NCI-H446 treated with DMSO at 0.1 percent for 48 hours (cell line): ENCODE data around the gene NXPE3.

ENCODE experiments used
- DNase-seq: peaks from one replicate; lab custom pipeline; 2025; lab: John Stamatoyannopoulos, UW

The NXPE3 gene

GRCh38 chr3:101829437-101829830 is 50.4 kb downstream of the NXPE3 start:
- DNase-seq: no peak

GRCh38 chr3:101829874-101830273 is 50.9 kb downstream of the NXPE3 start:
- no peak for DNase-seq

- DNase-seq: no peak
Measured at GRCh38 chr3:101833446-101833974, 54.5 kb downstream of the NXPE3 start.

GRCh38 chr3:101835676-101836075 is 56.7 kb downstream of the NXPE3 start:
- DNase-seq: no peak

- DNase-seq: no peak
Measured at GRCh38 chr3:101836160-101836559, 57.1 kb downstream of the NXPE3 start.

- peak; percentile 28 for DNase-seq
Measured at GRCh38 chr3:101836652-101837598, 57.9 kb downstream of the NXPE3 start.

GRCh38 chr3:101838691-101839090 is 59.7 kb downstream of the NXPE3 start:
- DNase-seq: no peak

GRCh38 chr3:101840066-101840465 is 61.1 kb downstream of the NXPE3 start:
- DNase-seq: no peak

- DNase-seq: no peak
Measured at GRCh38 chr3:101842245-101842934, 63.4 kb downstream of the NXPE3 start.

- DNase-seq: no peak
Measured at GRCh38 chr3:101842935-101843330, 63.9 kb downstream of the NXPE3 start.

GRCh38 chr3:101845425-101845824 is 66.4 kb downstream of the NXPE3 start:
- DNase-seq: no peak

- DNase-seq: no peak
Measured at GRCh38 chr3:101846709-101847108, 67.7 kb downstream of the NXPE3 start.

GRCh38 chr3:101847328-101847727 is 68.3 kb downstream of the NXPE3 start:
- DNase-seq: no peak

- no peak for DNase-seq
Measured at GRCh38 chr3:101848326-101848725, 69.3 kb downstream of the NXPE3 start.

GRCh38 chr3:101848754-101849713 is 70.0 kb downstream of the NXPE3 start, which contains the start of gene NFKBIZ:
TSS of gene NFKBIZ (plus strand) at chr3:101849514. CDS start at chr3:101849629, 115 bp downstream.
- DNase-seq: peak; percentile 71

- no peak for DNase-seq
Measured at GRCh38 chr3:101849714-101850245, 70.8 kb downstream of the NXPE3 start.

- no peak for DNase-seq
Measured at GRCh38 chr3:101850246-101851051, 71.4 kb downstream of the NXPE3 start.

GRCh38 chr3:101851072-101851770 is 72.2 kb downstream of the NXPE3 start:
- DNase-seq: no peak

GRCh38 chr3:101851850-101852714 is 73.1 kb downstream of the NXPE3 start:
- DNase-seq: no peak
